H1 (cell line): Measurements from ENCODE around the gene TSPEAR. TPM values are rescaled to one million over a fixed set of nuclear protein-coding genes. Genes with fewer than 3 reads are reported as not detected.
A peak's percentile ranks its signal among the peaks of the same experiment; 100 is the strongest.

ENCODE experiments used
- CTCF ChIA-PET: fragments of 300-600 bp; sonication (Branson Sonifier 250); formaldehyde crosslinking; loops from one replicate; lab custom pipeline; 2021; ENCODE audit not compliant: partially characterized antibody; lab: Charles Lee
- POLR2A ChIA-PET: fragments of 300-600 bp; sonication (Branson Sonifier 250); formaldehyde crosslinking; loops from one replicate; lab custom pipeline; 2021; ENCODE audit warnings: inconsistent platforms; ENCODE audit not compliant: partially characterized antibody; lab: Charles Lee
- DNase-seq, 2 experiments: peaks; one replicate each; pipeline versions ENCODE4 v3.0.0 to v3.0.0-alpha.2; 2010 to 2022; ENCODE audit warnings: low spot score in 2 of 2, low read depth in 1 of 2, mixed read lengths in 1 of 2
- FAIRE-seq: peaks from 2 replicates; lab custom pipeline; 2011; peaks lifted over from hg19 to GRCh38; lab: Jason Lieb, UNC
- H2AFZ ChIP-seq: 2 replicates; pipeline ENCODE4 v1.8.1; 2012; ENCODE audit warnings: low read length, inconsistent platforms
- H2AK5ac ChIP-seq: 2 replicates; pipeline ENCODE4 v1.6.1; 2013; ENCODE audit warnings: low read depth, low read length
- H2BK120ac ChIP-seq: replicated peaks from 2 replicates; pipeline ENCODE3; 2013; ENCODE audit warnings: low read depth, low read length, inconsistent platforms
- H2BK12ac ChIP-seq: 2 replicates; pipeline ENCODE4 v1.6.1; 2013; ENCODE audit warnings: low read depth, low read length
- H2BK15ac ChIP-seq: 2 replicates; pipeline ENCODE4 v1.6.1; 2013; ENCODE audit warnings: low read length
- H2BK20ac ChIP-seq: 2 replicates; pipeline ENCODE4 v1.6.1; 2013; ENCODE audit warnings: low read length
- H2BK5ac ChIP-seq: 2 replicates; pipeline ENCODE4 v1.6.1; 2013; ENCODE audit warnings: low read depth, low read length
- H3K14ac ChIP-seq: 2 replicates; pipeline ENCODE4 v1.6.1; 2013; ENCODE audit warnings: inconsistent platforms; ENCODE audit not compliant: insufficient read length
- H3K18ac ChIP-seq: 2 replicates; pipeline ENCODE4 v1.6.1; 2013; ENCODE audit warnings: low read length; ENCODE audit errors: extremely low read depth
- H3K23ac ChIP-seq: 2 replicates; pipeline ENCODE4 v1.6.1; 2013; ENCODE audit warnings: inconsistent platforms; ENCODE audit not compliant: insufficient read length
- H3K23me2 ChIP-seq: 2 replicates; pipeline ENCODE4 v1.6.1; 2013; ENCODE audit warnings: low read depth, low read length
- H3K27ac ChIP-seq: 2 replicates; pipeline ENCODE4 v1.6.1; 2011; ENCODE audit warnings: low read depth, low read length, inconsistent platforms
- H3K27me3 ChIP-seq, 4 experiments: replicated peaks in 1 of 4; 1 replicate in 1 of 4; 2 replicates in 3 of 4; pipeline versions ENCODE4 v1.6.1 to v1.8.1; 2011 to 2013; ENCODE audit warnings: low read length in 3 of 4, mild to moderate bottlenecking in 3 of 4, inconsistent platforms in 2 of 4, mixed read lengths in 2 of 4, moderate library complexity in 1 of 4; ENCODE audit not compliant: control insufficient read depth in 3 of 4, insufficient read depth in 3 of 4; ENCODE audit errors: extremely low read depth in 1 of 4
- H3K36me3 ChIP-seq, 4 experiments: 2 replicates each; pipeline versions ENCODE4 v1.6.1 to v1.8.1; 2011 to 2013; ENCODE audit warnings: mild to moderate bottlenecking in 4 of 4, low read length in 3 of 4, moderate library complexity in 2 of 4, control low read depth in 1 of 4, inconsistent platforms in 1 of 4; ENCODE audit not compliant: insufficient read depth in 4 of 4, control insufficient read depth in 2 of 4
- H3K4ac ChIP-seq: replicated peaks from 2 replicates; pipeline ENCODE3; 2013; ENCODE audit warnings: low read length, low read depth, mixed read lengths, inconsistent platforms; ENCODE audit not compliant: insufficient read length
- H3K4me1 ChIP-seq, 4 experiments: replicated peaks in 1 of 4; 1 replicate in 1 of 4; 2 replicates in 3 of 4; pipeline versions ENCODE4 v1.6.1 to v1.8.1; 2011 to 2013; ENCODE audit warnings: low read length in 3 of 4, inconsistent platforms in 2 of 4, mixed read lengths in 1 of 4; ENCODE audit not compliant: insufficient read depth in 4 of 4, control insufficient read depth in 3 of 4
- H3K4me2 ChIP-seq, 2 experiments: 2 replicates each; pipeline versions ENCODE4 v1.6.1 to v1.8.1; 2011 to 2013; ENCODE audit warnings: low read depth in 2 of 2, low read length in 2 of 2, control low read depth in 1 of 2, inconsistent platforms in 1 of 2, mild to moderate bottlenecking in 1 of 2; ENCODE audit not compliant: insufficient read depth in 1 of 2
- H3K4me3 ChIP-seq, 4 experiments: fragments of 200-600, 300-600 bp in 1 of 4; sonication (generic), shearing (Covaris generic), sonication (Bioruptor Twin) in 1 of 4; 2 replicates each; pipeline versions ENCODE4 v1.5.1 to v1.8.1; 2011 to 2016; ENCODE audit warnings: low read length in 4 of 4, low read depth in 3 of 4, control low read depth in 2 of 4, inconsistent platforms in 2 of 4, mild to moderate bottlenecking in 2 of 4, mixed read lengths in 1 of 4, moderate library complexity in 1 of 4; ENCODE audit not compliant: insufficient read depth in 2 of 4; ENCODE audit errors: extremely low read depth in 1 of 4
- H3K56ac ChIP-seq: replicated peaks from 2 replicates; pipeline ENCODE3; 2013; ENCODE audit warnings: low read depth, mild to moderate bottlenecking, mixed read lengths, low read length, inconsistent platforms; ENCODE audit not compliant: insufficient read length
- H3K79me1 ChIP-seq: 2 replicates; pipeline ENCODE4 v1.6.1; 2013; ENCODE audit warnings: low read depth, low read length, control low read depth
- H3K79me2 ChIP-seq, 2 experiments: 2 replicates each; pipeline versions ENCODE4 v1.6.1 to v1.8.1; 2012 to 2013; ENCODE audit warnings: low read length in 2 of 2, mild to moderate bottlenecking in 2 of 2, inconsistent platforms in 1 of 2; ENCODE audit not compliant: insufficient read depth in 2 of 2, control insufficient read depth in 1 of 2
- H3K9ac ChIP-seq, 4 experiments: replicated peaks in 1 of 4; 1 replicate in 1 of 4; 2 replicates in 3 of 4; pipeline versions ENCODE4 v1.6.1 to v1.8.1; 2011 to 2013; ENCODE audit warnings: low read depth in 3 of 4, low read length in 3 of 4, control low read depth in 2 of 4, mild to moderate bottlenecking in 2 of 4, moderate library complexity in 2 of 4, inconsistent platforms in 1 of 4; ENCODE audit errors: extremely low read depth in 1 of 4
- H3K9me3 ChIP-seq, 2 experiments: 2 replicates each; pipeline versions ENCODE4 v1.6.1 to v1.8.1; 2012 to 2013; ENCODE audit warnings: mild to moderate bottlenecking in 2 of 2, moderate library complexity in 2 of 2, control low read depth in 1 of 2, inconsistent platforms in 1 of 2, low read depth in 1 of 2, low read length in 1 of 2, mixed read lengths in 1 of 2; ENCODE audit not compliant: insufficient read depth in 2 of 2
- H4K20me1 ChIP-seq, 2 experiments: replicated peaks in 1 of 2; 2 replicates each; pipeline versions ENCODE3 to v1.8.1; 2011 to 2013; ENCODE audit warnings: inconsistent platforms in 2 of 2, low read length in 2 of 2, mild to moderate bottlenecking in 1 of 2; ENCODE audit not compliant: insufficient read depth in 2 of 2, control insufficient read depth in 1 of 2
- H4K5ac ChIP-seq: 2 replicates; pipeline ENCODE4 v1.6.1; 2013; ENCODE audit warnings: low read length, low read depth, mixed read lengths, inconsistent platforms; ENCODE audit not compliant: insufficient read length
- H4K8ac ChIP-seq: 2 replicates; pipeline ENCODE4 v1.8.0; 2013; ENCODE audit warnings: mild to moderate bottlenecking, moderate library complexity, low read length, inconsistent platforms; ENCODE audit not compliant: insufficient read depth; ENCODE audit errors: extremely low read depth
- H4K91ac ChIP-seq: replicated peaks from 2 replicates; pipeline ENCODE3; 2013; ENCODE audit warnings: low read length, mixed read lengths, inconsistent platforms; ENCODE audit not compliant: insufficient read length
- ASH2L ChIP-seq: fragments of 200-600, 300-600 bp; sonication (generic); IDR thresholded peaks from one replicate; pipeline ENCODE4 v1.7.1; 2017; ENCODE audit warnings: low read length
- JUND ChIP-seq: IDR thresholded peaks from 2 replicates; pipeline ENCODE4 v1.6.1; 2011; ENCODE audit warnings: mild to moderate bottlenecking, improper control_type of control experiment, low read length
- WGBS, 2 experiments: shearing (Covaris generic) in 1 of 2; methylation state at CpG; one replicate each; pipeline versions ENCODE4 v1.1.6 to v1.1.7; 2013 to 2015; ENCODE audit warnings: low lambda C conversion rate in 2 of 2, mixed read lengths in 2 of 2, inconsistent platforms in 1 of 2, low coverage in 1 of 2, missing lambda C conversion rate in 1 of 2; ENCODE audit not compliant: insufficient replicate concordance in 2 of 2, insufficient coverage in 1 of 2, insufficient read length in 1 of 2; ENCODE audit errors: extremely low coverage in 1 of 2, missing lambda C conversion rate in 1 of 2; 5-methylcytosine and 5-hydroxymethylcytosine counted together
- polyA plus RNA-seq, 7 experiments: library from polyadenylated mRNA; depleted of rRNA in 3 of 7; stranded (reverse) in 5 of 7; unstranded in 2 of 7; fragments of >200 nt in 5 of 7; fragments of 200-250 nt in 2 of 7; gene quantifications; 1 replicate in 5 of 7; 2 replicates in 1 of 7; 4 replicates in 1 of 7; pipeline versions ENCODE4 v1.2.1 to v1.2.3, GENCODE V29; 2011 to 2013; ENCODE audit warnings: missing spikeins in 2 of 7, mixed read lengths in 2 of 7
- total RNA-seq: library from RNA; stranded (reverse); fragmentation: NEBNext Ultra II Directional; extraction: Animal tissue kit (Norgen Biotek cat#: 25700); gene quantifications from 2 replicates; pipeline ENCODE4 v1.2.1, GENCODE V29; 2021

TSPEAR gene
- total and polyA plus RNA-seq, 2 of the 8 experiments (the other 6 are each of a cell fraction or from before 2014, with no cell fraction given) = 0.58 to 0.89 TPM

- CTCF ChIA-PET = interaction anchor here (0.6 to 1.0 kb wide), 3 partner anchors 9 to 193 kb away, joined by 3 read pairs; no protein-coding TSS in a partner anchor
- no peak for FAIRE-seq
- TF ChIP-seq JUND (no peak), ASH2L (no peak)
Observed at GRCh38 chr21:44724196-44724595, 12.8 kb upstream of the TSPEAR start.

More at GRCh38 chr21:44724196-44724595, 12.8 kb upstream of the TSPEAR start:
- Histone ChIP-seq H3K14ac (no peak overlapping the region), H3K23me2 (no peaks in the 10 kb centered on the region; the same call in 1 of the 2 replicates), H3K79me1 (no peaks in the 10 kb centered on the region), H3K56ac (no peak overlapping the region), H3K9ac (no peak overlapping the region), H2BK120ac (no peak overlapping the region), H4K91ac (no peak overlapping the region), H4K5ac (no peak overlapping the region), H2AK5ac (no peak overlapping the region), H3K4me2 (0 out of 4 replicates have a peak overlapping the region, but pooled peaks of 1 of the 2 experiments have one; percentile 55), H2BK12ac (peak overlapping the region; percentile 75; the same call in 1 of the 2 replicates), H3K79me2 (no peaks in the 10 kb centered on the region), H2AFZ (no peak overlapping the region), H3K18ac (no peak overlapping the region; the same call in 1 of the 2 replicates), H2BK15ac (peak overlapping the region; percentile 92; the same call in 1 of the 2 replicates), H3K27me3 (peaks cover 0 to 17% (median 9%) of the 10 kb centered on the region in 4 experiments; a peak in 6 of 7 replicates), H3K4me3 (no peak overlapping the region), H3K4me1 (peaks cover 0 to 18% (median 11%) of the 10 kb centered on the region in 4 experiments; a peak in 5 of 7 replicates), H3K27ac (no peak overlapping the region), H4K8ac (no peak overlapping the region), H3K23ac (no peak overlapping the region), H2BK20ac (peak overlapping the region; percentile 72; the same call in 1 of the 2 replicates), H2BK5ac (no peak overlapping the region), H3K4ac (no peak overlapping the region), H4K20me1 (no peaks in the 10 kb centered on the region), H3K9me3 (no peaks in the 10 kb centered on the region; a peak in 1 of 4 replicates), H3K36me3 (no peaks in the 10 kb centered on the region)
- no peak for DNase-seq
- WGBS, 2 experiments = 91% methylated on average over 7 of the region's 7 CpGs; no CpG with 5 or more reads in 1 of the 2 experiments
- POLR2A ChIA-PET = interaction anchor here (1.5 to 3.0 kb wide), 2 partner anchors 25 to 44 kb away, joined by 4 to 9 read pairs; no protein-coding TSS in a partner anchor
